HG03025 (cell line): Measurements from ENCODE around the gene A3GALT2.

ENCODE experiments used
- ATAC-seq: cut with Tn5 transposase; IDR thresholded peaks from one replicate; pipeline ENCODE4 v1.9.1; 2021; ENCODE audit warnings: mild to moderate bottlenecking, moderate library complexity; ENCODE audit not compliant: unreplicated experiment, low FRiP score

Gene A3GALT2

DNA sequence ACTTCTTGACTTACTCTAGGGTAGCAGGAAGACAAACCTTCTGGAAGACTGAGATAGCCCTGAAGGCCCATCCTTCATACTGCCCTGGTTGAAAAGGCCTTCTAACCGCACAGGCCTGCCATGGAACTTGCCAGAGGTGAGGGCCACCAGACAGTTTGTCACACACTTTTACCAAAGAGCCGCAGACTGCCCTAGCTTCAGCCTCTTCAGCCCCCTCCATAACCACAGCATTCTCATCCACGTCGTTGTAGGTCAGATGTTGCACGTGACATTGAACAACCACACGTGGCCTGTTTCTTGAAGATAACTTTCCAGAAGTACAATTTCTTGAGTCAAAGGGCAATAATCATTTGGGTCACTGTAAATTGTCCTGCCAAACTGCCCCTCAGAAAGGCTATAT is 45.7 kb downstream of the A3GALT2 start:
- no peak for ATAC-seq

DNA sequence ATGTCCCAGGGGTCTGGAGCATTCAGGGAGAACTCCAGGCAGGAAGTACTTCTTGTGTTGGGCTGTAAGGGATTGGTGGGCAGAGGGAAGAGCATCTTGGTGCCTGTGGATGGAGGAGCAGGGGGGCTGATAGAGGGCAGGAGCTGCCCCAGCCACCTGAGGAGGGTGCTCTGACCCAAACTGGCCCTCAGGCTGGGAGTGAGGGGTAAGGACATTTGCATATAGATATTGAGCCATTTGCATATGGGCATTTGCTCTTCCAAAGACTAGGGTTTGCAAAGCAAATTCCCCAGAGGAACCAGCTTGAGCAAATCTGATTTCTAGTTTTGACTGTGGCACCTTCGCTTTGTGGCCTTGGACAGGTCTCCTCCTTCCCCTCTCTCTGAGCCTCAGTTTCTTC is 46.5 kb downstream of the A3GALT2 start:
- no peak for ATAC-seq

DNA sequence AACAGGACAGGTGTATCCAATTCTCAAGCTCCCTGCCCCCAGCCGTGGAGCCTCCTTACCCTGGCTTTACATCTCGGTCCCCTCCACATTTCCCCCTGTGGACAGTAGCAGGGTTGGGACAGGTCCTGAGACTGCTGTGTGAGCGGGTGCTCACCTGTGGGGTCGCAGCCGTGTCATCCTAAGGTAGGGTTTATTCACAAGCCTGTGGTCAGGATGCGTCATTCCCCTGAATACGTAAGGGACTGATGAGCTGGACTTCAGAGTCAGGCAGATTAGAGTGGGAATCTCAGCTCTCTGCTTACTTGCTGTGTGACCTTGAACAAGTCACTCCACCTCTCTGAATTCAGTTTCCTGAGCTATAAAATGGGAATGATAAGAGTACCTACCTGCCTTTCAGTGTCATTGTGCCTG is 46.9 kb downstream of the A3GALT2 start:
- no peak for ATAC-seq

- ATAC-seq: no peak
Observed at GRCh38 chr1:33273406-33273805, 47.5 kb downstream of the A3GALT2 start.

- no peak for ATAC-seq
Observed at GRCh38 chr1:33272930-33273329, 48.0 kb downstream of the A3GALT2 start.

DNA sequence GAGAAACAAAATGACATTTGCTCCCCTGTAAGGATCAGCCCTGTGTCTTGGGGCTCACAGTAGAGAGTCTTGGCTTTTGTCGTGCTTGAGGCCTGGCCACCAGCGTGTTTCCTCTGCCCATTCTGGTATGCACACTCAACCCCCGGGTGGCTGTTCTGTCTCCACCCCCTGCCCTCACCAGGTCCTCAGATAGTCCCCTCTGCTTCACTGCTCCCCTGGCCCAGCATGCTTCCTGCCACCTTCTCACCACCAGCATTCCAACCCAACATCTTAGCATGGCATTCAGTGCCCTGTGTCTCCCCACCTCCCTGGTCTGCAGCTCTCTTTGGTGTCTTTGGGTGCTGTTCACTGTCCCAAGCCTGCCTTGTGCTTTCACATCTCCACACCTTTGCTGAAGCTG is 48.4 kb downstream of the A3GALT2 start:
- no peak for ATAC-seq

GRCh38 chr1:33271666-33272505 is 49.0 kb downstream of the A3GALT2 start:
- ATAC-seq: no peak

- ATAC-seq: no peak
Observed at GRCh38 chr1:33270808-33271465, 50.0 kb downstream of the A3GALT2 start.

GRCh38 chr1:33270379-33270778 is 50.5 kb downstream of the A3GALT2 start:
- ATAC-seq: no peak

GRCh38 chr1:33269621-33270020 is 51.3 kb downstream of the A3GALT2 start:
- ATAC-seq: no peak

GRCh38 chr1:33268927-33269610 is 51.8 kb downstream of the A3GALT2 start:
- ATAC-seq: no peak

DNA sequence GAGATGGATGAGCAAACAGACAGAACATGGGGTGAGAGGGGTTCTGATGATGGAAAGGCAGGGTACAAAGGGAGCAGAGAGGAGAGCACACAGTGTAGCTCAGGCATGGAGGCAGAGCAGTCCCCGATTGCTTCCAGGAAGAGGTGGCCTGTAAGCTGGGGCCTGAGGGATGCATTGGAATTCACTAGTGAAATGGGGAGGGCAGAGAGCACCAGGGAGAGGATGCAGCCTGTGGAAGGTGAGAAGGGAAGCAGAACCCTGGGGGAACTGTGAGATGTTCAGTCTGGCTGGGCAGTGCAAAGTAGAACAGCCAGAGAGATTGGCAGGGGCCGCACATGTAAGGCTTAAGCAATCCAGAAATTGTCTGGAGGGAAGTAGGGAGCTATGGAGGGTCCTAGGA is 52.4 kb downstream of the A3GALT2 start:
- ATAC-seq: no peak

GRCh38 chr1:33267468-33268205 is 53.3 kb downstream of the A3GALT2 start:
- no peak for ATAC-seq

DNA sequence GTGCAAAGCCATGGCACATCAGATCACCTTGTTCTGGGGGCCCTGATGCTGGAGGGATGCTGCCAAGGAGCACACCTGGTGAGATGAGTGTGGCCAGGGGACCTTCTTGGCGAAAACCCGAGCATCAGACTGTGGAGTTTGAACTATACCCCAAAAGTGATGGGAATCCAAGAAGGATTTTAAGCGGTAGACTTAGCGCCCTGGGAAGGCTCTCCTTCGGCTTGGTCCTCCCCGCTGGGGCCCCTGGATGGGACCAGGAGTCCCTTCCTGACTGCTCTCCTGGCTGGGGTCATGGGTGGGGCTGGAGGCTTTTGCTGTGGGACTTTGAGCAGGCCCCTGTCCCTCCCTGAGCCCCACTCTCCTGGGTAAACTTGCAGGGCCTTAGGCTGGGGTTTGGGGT is 54.1 kb downstream of the A3GALT2 start:
- no peak for ATAC-seq

- ATAC-seq: no peak
Observed at GRCh38 chr1:33265780-33266605, 54.9 kb downstream of the A3GALT2 start.

GRCh38 chr1:33263890-33264504 is 56.9 kb downstream of the A3GALT2 start:
- ATAC-seq: no peak

- ATAC-seq: no peak
Observed at GRCh38 chr1:33261344-33261743, 59.6 kb downstream of the A3GALT2 start.

GRCh38 chr1:33260439-33260838 is 60.5 kb downstream of the A3GALT2 start:
- ATAC-seq: no peak

GRCh38 chr1:33259879-33260278 is 61.0 kb downstream of the A3GALT2 start:
- no peak for ATAC-seq
